Spleen (tissue), 7 donors: Measurements from ENCODE around the gene LMBR1L.

Experiments used
- POLR2A ChIP-seq, 3 donors: fragments of 450-650 bp; IDR thresholded peaks; one replicate each; pipeline ENCODE4 v1.5.1; 2017; ENCODE audit warnings: antibody characterized with exemption in 3 of 3, mild to moderate bottlenecking in 1 of 3
- TF ChIP-seq, protein P1 (sequence below), 11 experiments: fragments of 200-600 bp in 7 of 11; fragments of 450-650 bp in 4 of 11; sonication (generic) in 4 of 11; IDR thresholded peaks in 8 of 11; conservative IDR thresholded peaks in 3 of 11; 1 replicate in 7 of 11; 2 replicates in 4 of 11; pipeline versions ENCODE4 v1.4.0 to v1.8.0; 2016 to 2021; ENCODE audit warnings: antibody characterized with exemption in 11 of 11, inconsistent platforms in 4 of 11, mild to moderate bottlenecking in 1 of 11
- donor health status: DM: no; HTN: no; CAD: no; lungs with moderate emphysema.
- donor health status: DM: no; HTN: no; CAD: no.
- donor health status: DM: no; HTN: no; CAD: no.

DNA sequence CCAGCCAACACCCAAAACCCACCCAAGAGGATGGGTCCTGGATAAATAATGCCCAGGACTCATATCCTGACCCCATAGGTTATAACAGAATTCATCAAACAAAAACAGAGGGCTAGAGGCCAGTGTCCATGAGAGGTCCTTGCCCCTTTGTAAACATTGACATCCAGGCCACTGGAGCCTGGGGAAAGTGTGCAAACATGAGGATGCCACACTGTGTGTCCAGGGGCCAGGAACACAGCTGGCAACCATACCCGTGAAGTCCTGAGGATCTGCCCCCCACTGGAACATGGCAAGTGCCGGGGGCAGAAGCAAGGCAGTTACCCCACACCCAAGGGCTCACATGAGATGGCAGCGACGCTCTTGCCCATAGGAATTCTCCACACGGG, 45.9 kb downstream of the LMBR1L start:
- no peak for TF ChIP-seq POLR2A (IDR thresholded peaks at IDR 0.05)
- TF ChIP-seq, protein P1, sequence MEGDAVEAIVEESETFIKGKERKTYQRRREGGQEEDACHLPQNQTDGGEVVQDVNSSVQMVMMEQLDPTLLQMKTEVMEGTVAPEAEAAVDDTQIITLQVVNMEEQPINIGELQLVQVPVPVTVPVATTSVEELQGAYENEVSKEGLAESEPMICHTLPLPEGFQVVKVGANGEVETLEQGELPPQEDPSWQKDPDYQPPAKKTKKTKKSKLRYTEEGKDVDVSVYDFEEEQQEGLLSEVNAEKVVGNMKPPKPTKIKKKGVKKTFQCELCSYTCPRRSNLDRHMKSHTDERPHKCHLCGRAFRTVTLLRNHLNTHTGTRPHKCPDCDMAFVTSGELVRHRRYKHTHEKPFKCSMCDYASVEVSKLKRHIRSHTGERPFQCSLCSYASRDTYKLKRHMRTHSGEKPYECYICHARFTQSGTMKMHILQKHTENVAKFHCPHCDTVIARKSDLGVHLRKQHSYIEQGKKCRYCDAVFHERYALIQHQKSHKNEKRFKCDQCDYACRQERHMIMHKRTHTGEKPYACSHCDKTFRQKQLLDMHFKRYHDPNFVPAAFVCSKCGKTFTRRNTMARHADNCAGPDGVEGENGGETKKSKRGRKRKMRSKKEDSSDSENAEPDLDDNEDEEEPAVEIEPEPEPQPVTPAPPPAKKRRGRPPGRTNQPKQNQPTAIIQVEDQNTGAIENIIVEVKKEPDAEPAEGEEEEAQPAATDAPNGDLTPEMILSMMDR (IDR thresholded peaks at IDR 0.05 in 8 of 11, conservative IDR thresholded peaks at IDR 0.05 in 3 of 11): no peak
